Measurements from ENCODE around the gene GNG7.
"Not testable (repeated sequence)": the region's sequence is repeated elsewhere in the genome, so short reads cannot be mapped to it uniquely, and the experiment has no call there.

The GNG7 gene

DNA sequence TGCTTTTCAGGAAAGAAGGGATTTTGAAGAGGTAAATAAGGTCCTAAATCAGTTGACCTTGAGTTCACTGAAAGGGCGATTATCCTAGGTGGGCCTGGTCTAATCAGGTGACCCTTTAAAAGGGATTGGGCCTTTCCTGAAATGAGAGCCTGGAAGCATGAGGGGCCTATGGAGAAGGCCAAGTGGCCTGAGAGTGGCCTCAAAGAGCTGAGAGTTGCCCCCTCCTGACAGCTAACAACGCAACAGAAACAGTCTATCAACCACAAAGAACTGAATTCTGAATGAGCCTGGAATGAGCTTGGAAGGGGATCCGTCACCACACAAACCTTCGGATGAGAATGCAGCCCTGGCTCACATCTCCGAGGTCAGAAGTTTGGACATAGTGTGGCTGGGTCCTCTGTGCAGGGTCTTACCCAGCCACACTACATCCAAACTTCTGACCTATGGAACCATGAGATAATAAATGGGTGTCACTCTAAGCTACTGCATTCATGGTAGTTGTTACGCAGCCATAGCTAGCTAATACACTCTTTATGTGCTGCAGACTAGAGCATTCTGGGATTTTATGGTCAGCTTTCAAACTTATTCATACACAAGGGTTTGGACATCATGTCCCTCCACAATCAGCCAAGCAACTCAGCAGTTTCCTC is 72.0 kb downstream of the GNG7 start:
- Histone ChIP-seq H3K4me3 (ENCODE audit: low read length) (no peak overlapping the region), H3K27me3 (ENCODE audit: control insufficient read depth, insufficient read depth, low read length) (no peaks in the 10 kb centered on the region), H3K27ac (ENCODE audit: low read length) (no peak overlapping the region), H3K4me1 (ENCODE audit: control insufficient read depth, insufficient read depth, low read length) (no peaks in the 10 kb centered on the region), H3K36me3 (ENCODE audit: control insufficient read depth, insufficient read depth, low read length) (no peaks in the 10 kb centered on the region), H3K9me3 (ENCODE audit: control insufficient read depth, insufficient read depth, low read length) (peaks cover 2% of the 10 kb centered on the region; the same call in 1 of the 2 replicates)
- no peak for DNase-seq (ENCODE audit: low read depth, low spot score)
- WGBS (ENCODE audit: insufficient coverage, insufficient read length): no CpG with 5 or more reads among the region's 6 CpGs

DNA sequence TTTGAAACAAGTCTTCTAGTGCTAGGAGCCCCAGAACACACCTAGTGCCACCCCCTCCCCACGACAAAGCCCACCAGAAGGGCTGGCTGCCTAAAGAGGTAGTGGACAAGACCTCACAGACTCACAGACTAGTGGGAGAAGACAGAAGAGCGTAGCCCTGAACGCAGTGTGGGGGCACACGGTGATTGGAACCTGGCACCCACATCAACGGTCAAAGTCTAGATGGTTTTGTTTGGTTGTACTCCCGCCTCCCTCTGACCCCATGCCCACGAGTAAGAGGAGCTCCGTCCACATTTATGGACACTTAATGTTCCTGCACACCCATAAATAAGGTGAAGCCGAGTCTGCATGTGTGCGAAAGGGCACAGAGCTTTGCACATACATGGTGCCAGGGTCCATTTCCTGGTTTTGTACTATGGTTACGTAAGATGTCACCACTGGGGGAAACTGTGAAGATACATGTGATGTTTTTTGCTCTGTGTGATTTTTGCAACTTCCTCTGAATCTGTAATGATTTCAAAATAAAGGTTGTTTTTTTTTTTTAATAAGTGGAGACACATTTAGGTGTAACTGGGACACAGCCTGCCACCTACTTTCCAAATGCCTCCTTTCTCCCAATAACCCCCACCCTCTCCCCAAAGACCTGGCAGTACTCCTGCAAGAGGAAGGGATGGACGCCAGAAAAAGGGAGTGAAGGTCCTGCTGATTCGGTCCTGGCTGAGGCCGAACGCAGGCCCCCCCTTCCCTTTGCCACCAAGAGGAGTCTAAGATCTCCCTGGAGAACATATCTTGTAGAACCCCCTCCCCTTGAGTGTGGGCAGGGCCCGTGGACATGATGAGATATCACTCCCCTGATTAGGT is 72.8 kb downstream of the GNG7 start:
- no peaks in the 10 kb centered on the region for H3K4me1 ChIP-seq (ENCODE audit: control insufficient read depth, insufficient read depth, low read length)
- no CpG with 5 or more reads among the region's 16 CpGs for WGBS (ENCODE audit: insufficient coverage, insufficient read length)
- no peak for DNase-seq (ENCODE audit: low read depth, low spot score)
- no peak overlapping the region for H3K4me3 ChIP-seq (ENCODE audit: low read length)
- no peaks in the 10 kb centered on the region for H3K36me3 ChIP-seq (ENCODE audit: control insufficient read depth, insufficient read depth, low read length)
- peaks cover 2% of the 10 kb centered on the region; the same call in 1 of the 2 replicates for H3K9me3 ChIP-seq (ENCODE audit: control insufficient read depth, insufficient read depth, low read length)
- H3K27me3 ChIP-seq (ENCODE audit: control insufficient read depth, insufficient read depth, low read length): no peaks in the 10 kb centered on the region
- no peak overlapping the region for H3K27ac ChIP-seq (ENCODE audit: low read length)

DNA sequence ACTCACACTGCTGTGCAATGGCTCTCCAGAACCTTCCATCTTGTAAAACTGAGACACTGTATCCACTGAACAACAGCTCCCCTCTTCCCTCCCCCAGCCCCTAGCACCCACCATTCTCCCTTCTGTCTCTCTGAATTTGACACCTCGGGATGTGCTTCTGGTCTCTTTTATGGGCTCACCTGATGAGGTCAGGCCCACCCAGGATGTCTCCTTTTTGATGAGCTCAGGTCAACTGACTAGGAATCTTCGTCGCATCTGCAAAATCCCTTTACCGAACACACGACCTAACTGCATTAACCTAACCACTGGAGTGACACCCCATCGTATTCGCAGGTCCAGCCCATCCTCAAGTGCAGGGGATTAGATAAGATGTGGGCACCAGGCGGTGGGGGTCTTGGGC is 73.9 kb downstream of the GNG7 start:
- H3K27me3 ChIP-seq (ENCODE audit: control insufficient read depth, insufficient read depth, low read length): no peaks in the 10 kb centered on the region
- H3K4me1 ChIP-seq (ENCODE audit: control insufficient read depth, insufficient read depth, low read length): no peaks in the 10 kb centered on the region
- peaks cover 2% of the 10 kb centered on the region; the same call in 1 of the 2 replicates for H3K9me3 ChIP-seq (ENCODE audit: control insufficient read depth, insufficient read depth, low read length)
- no peak overlapping the region for H3K27ac ChIP-seq (ENCODE audit: low read length)
- WGBS (ENCODE audit: insufficient coverage, insufficient read length): no CpG with 5 or more reads among the region's 8 CpGs
- H3K36me3 ChIP-seq (ENCODE audit: control insufficient read depth, insufficient read depth, low read length): no peaks in the 10 kb centered on the region
- H3K4me3 ChIP-seq (ENCODE audit: low read length): no peak overlapping the region
- no peak for DNase-seq (ENCODE audit: low read depth, low spot score)

DNA sequence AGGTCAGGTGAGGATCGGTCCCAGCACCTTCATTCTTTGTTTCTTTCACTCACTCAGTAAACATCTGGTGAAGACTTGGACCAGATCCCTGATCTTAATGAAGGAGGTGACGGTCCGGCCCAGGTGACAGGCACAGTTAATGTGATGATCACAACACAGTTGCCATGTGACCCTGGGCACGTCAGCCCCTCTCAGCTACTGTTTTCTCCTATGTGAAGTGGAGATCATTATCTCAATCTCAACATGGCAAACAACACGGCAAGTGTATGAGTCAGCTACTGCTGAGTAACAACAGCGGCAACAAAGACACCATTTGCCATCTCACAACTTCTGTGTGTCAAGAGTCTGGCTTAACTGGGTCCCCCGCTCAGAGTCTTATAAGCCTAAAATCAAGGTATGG is 74.6 kb downstream of the GNG7 start:
- Histone ChIP-seq H3K27me3 (ENCODE audit: control insufficient read depth, insufficient read depth, low read length) (no peaks in the 10 kb centered on the region), H3K9me3 (ENCODE audit: control insufficient read depth, insufficient read depth, low read length) (peaks cover 2% of the 10 kb centered on the region; the same call in 1 of the 2 replicates), H3K27ac (ENCODE audit: low read length) (no peak overlapping the region), H3K4me1 (ENCODE audit: control insufficient read depth, insufficient read depth, low read length) (no peaks in the 10 kb centered on the region), H3K4me3 (ENCODE audit: low read length) (no peak overlapping the region), H3K36me3 (ENCODE audit: control insufficient read depth, insufficient read depth, low read length) (no peaks in the 10 kb centered on the region)
- WGBS (ENCODE audit: insufficient coverage, insufficient read length): no CpG with 5 or more reads among the region's 7 CpGs
- DNase-seq (ENCODE audit: low read depth, low spot score): no peak

DNA sequence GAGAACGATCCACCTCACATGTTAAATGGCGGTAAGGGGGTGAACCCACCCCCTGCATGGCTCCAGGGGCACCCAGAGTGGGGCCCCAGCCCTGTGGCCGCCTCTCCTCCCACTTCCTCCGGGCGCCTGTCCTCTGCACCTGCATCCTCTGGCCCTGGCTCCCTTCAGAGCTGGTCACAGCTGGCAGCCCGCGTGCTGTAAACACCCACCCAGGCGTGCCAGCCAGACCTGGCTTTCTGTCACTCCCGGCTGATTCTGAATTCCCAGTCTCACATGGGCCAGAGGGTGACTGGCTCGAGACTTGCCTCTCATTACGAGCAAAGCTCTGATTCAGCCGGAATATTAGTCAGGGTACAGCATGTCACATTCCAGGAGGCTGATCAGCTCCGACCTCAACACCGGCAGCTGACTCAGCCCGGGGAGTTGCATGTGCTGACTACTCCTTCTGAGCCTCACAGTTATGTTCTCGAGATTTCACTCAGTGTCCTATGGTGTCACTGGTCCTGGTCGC is 75.1 kb downstream of the GNG7 start:
- Histone ChIP-seq H3K36me3 (ENCODE audit: control insufficient read depth, insufficient read depth, low read length) (no peaks in the 10 kb centered on the region), H3K4me3 (ENCODE audit: low read length) (no peak overlapping the region), H3K9me3 (ENCODE audit: control insufficient read depth, insufficient read depth, low read length) (peaks cover 2% of the 10 kb centered on the region; the same call in 1 of the 2 replicates), H3K4me1 (ENCODE audit: control insufficient read depth, insufficient read depth, low read length) (no peaks in the 10 kb centered on the region), H3K27me3 (ENCODE audit: control insufficient read depth, insufficient read depth, low read length) (no peaks in the 10 kb centered on the region), H3K27ac (ENCODE audit: low read length) (no peak overlapping the region)
- WGBS (ENCODE audit: insufficient coverage, insufficient read length): no CpG with 5 or more reads among the region's 17 CpGs
- no peak for DNase-seq (ENCODE audit: low read depth, low spot score)

DNA sequence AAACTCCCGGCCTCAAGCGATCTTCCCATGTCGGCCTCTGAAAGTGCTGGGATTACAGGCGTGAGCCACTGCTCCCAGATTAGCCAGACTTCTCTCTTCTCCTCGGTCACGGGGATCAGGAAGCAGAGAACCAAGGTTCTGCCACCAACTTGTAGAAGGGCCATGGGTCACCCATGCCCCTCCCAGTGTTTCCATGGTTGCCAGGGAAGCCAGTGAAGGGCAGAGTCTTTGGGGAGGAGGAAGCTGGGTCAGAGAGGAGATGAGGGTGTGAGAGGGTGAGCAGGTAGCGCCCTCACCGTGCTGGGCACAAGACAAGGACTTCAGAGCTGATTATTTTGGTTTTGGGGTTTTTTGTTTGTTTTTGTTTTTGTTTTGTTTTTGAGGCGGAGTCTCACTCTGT is 77.1 kb downstream of the GNG7 start:
- no peak overlapping the region for H3K4me3 ChIP-seq (ENCODE audit: low read length)
- WGBS (ENCODE audit: insufficient coverage, insufficient read length): no CpG with 5 or more reads among the region's 9 CpGs
- H3K27me3 ChIP-seq (ENCODE audit: control insufficient read depth, insufficient read depth, low read length): no peaks in the 10 kb centered on the region
- no peak for DNase-seq (ENCODE audit: low read depth, low spot score)
- 0 out of 2 replicates have a peak, but pooled peaks cover 1% of the 10 kb centered on the region for H3K4me1 ChIP-seq (ENCODE audit: control insufficient read depth, insufficient read depth, low read length)
- no peaks in the 10 kb centered on the region; the same call in 1 of the 2 replicates for H3K9me3 ChIP-seq (ENCODE audit: control insufficient read depth, insufficient read depth, low read length)
- H3K27ac ChIP-seq (ENCODE audit: low read length): no peak overlapping the region
- no peaks in the 10 kb centered on the region for H3K36me3 ChIP-seq (ENCODE audit: control insufficient read depth, insufficient read depth, low read length)

DNA sequence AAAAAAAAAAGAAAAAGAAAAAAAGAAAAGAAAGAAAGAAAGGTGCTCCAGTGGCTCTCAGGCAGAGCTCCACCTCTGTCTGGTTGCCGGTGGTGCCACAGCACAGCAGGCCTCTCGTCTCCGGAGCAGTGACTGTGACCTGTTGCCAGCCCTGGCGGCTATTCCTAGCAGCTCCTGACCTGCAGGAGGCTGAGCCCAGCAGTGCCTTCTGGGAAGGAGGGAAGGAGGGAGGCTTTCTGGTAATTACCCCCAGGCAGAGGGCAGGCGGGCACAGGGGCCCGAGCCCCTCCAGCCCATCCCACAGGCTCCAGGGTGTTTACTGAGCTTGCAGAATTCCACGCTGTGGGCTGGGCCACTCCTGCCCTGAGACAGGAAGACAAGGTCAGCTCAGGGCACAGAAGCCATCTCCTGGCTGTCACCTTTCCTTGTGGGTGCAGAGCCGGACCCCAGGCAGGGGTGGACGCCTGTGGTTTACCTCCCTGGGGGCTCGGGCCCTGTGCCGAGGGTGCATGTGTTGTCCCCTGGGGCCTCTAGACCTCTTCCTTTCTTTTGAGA is 77.9 kb downstream of the GNG7 start:
- no peak overlapping the region for H3K4me3 ChIP-seq (ENCODE audit: low read length)
- 0 out of 2 replicates have a peak, but pooled peaks cover 1% of the 10 kb centered on the region for H3K4me1 ChIP-seq (ENCODE audit: control insufficient read depth, insufficient read depth, low read length)
- no peaks in the 10 kb centered on the region for H3K36me3 ChIP-seq (ENCODE audit: control insufficient read depth, insufficient read depth, low read length)
- H3K9me3 ChIP-seq (ENCODE audit: control insufficient read depth, insufficient read depth, low read length): no peaks in the 10 kb centered on the region
- no CpG with 5 or more reads among the region's 11 CpGs for WGBS (ENCODE audit: insufficient coverage, insufficient read length)
- DNase-seq (ENCODE audit: low read depth, low spot score): no peak
- no peaks in the 10 kb centered on the region for H3K27me3 ChIP-seq (ENCODE audit: control insufficient read depth, insufficient read depth, low read length)
- no peak overlapping the region for H3K27ac ChIP-seq (ENCODE audit: low read length)

DNA sequence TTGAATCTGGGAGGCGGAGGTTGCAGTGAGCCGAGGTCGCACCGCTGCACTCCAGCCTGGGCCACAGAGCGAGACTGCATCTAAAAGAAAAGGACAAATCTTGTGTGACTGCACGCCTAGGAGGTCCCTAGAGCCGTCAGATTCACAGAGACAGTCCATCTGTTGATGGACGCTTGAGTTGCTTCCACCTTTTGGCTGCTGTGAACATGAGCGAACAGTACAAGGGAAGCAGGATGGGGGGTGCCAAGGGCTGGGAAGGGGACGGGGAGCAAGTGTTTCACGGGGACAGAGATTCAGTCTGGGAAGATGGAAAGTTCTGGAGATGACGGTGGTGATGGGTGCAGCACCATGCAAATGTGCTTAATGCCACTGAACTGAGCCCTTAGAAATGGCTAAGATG is 78.7 kb downstream of the GNG7 start:
- no CpG with 5 or more reads among the region's 12 CpGs for WGBS (ENCODE audit: insufficient coverage, insufficient read length)
- DNase-seq (ENCODE audit: low read depth, low spot score): no peak
- 0 out of 2 replicates have a peak, but pooled peaks cover 1% of the 10 kb centered on the region for H3K4me1 ChIP-seq (ENCODE audit: control insufficient read depth, insufficient read depth, low read length)
- H3K27ac ChIP-seq (ENCODE audit: low read length): no peak overlapping the region
- no peak overlapping the region for H3K4me3 ChIP-seq (ENCODE audit: low read length)
- no peaks in the 10 kb centered on the region for H3K9me3 ChIP-seq (ENCODE audit: control insufficient read depth, insufficient read depth, low read length)
- no peaks in the 10 kb centered on the region for H3K27me3 ChIP-seq (ENCODE audit: control insufficient read depth, insufficient read depth, low read length)
- H3K36me3 ChIP-seq (ENCODE audit: control insufficient read depth, insufficient read depth, low read length): no peaks in the 10 kb centered on the region

DNA sequence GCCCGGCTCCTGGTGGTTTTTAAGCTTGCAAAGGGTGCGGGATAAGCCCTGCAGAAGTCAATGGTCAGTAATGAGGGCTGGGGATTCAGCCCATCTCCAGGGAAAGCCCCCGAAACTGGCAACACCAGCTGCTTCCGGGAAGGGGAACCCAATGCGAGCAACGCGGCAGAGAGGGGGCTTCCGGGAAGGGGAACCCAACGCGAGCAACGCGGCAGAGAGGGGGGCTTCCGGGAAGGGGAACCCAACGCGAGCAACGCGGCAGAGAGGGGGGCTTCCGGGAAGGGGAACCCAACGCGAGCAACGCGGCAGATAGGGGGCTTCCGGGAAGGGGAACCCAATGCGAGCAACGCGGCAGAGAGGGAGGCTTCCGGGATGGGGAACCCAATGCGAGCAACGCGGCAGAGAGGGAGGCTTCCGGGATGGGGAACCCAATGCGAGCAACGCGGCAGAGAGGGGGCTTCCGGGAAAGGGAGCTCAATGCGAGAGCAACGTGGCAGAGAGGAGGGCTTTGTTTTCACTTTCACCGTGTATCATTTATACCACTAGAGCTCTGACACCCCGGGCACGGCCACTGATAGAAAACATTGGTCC is 80.0 kb downstream of the GNG7 start:
- not testable (repeated sequence) for DNase-seq (ENCODE audit: low read depth, low spot score); H3K4me1 ChIP-seq (ENCODE audit: control insufficient read depth, insufficient read depth, low read length); H3K27me3 ChIP-seq (ENCODE audit: control insufficient read depth, insufficient read depth, low read length); H3K36me3 ChIP-seq (ENCODE audit: control insufficient read depth, insufficient read depth, low read length); H3K4me3 ChIP-seq (ENCODE audit: low read length); H3K27ac ChIP-seq (ENCODE audit: low read length); H3K9me3 ChIP-seq (ENCODE audit: control insufficient read depth, insufficient read depth, low read length)
- no CpG with 5 or more reads among the region's 40 CpGs for WGBS (ENCODE audit: insufficient coverage, insufficient read length)

DNA sequence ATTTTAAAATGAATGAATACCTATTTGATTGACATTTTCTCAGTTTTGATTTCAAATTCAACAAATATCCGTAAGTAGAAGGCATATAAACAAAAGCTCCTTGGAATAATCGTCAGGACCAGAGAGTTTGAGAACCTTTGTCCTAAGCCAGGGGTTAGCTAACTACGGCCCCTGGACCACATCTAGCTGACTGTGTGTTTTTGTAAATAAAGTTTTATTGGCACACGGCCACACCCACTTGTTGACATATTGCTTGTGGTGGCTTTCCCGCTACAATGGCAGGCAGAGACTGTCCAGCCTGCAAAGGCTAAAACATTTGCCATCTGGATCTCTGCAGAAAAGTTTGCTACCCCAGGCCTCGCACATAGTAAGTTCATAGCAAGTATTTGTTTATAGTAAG is 83.4 kb downstream of the GNG7 start:
- peaks cover 1% of the 10 kb centered on the region; the same call in 1 of the 2 replicates for H3K4me1 ChIP-seq (ENCODE audit: control insufficient read depth, insufficient read depth, low read length)
- no peaks in the 10 kb centered on the region for H3K36me3 ChIP-seq (ENCODE audit: control insufficient read depth, insufficient read depth, low read length)
- no CpG with 5 or more reads among the region's 6 CpGs for WGBS (ENCODE audit: insufficient coverage, insufficient read length)
- DNase-seq (ENCODE audit: low read depth, low spot score): no peak
- H3K4me3 ChIP-seq (ENCODE audit: low read length): no peak overlapping the region
- no peaks in the 10 kb centered on the region for H3K27me3 ChIP-seq (ENCODE audit: control insufficient read depth, insufficient read depth, low read length)
- H3K9me3 ChIP-seq (ENCODE audit: control insufficient read depth, insufficient read depth, low read length): no peaks in the 10 kb centered on the region
- H3K27ac ChIP-seq (ENCODE audit: low read length): no peak overlapping the region

Data from iPS DF 6.9 (cell line).